Measurements from ENCODE around the gene UBE2L3. TPM values are rescaled to one million over a fixed set of nuclear protein-coding genes. Genes with fewer than 3 reads are reported as not detected.

The UBE2L3 gene
- polyA plus RNA-seq, 2 of the 4 experiments (the other 2 are of a cell fraction) = 54.9 to 55.6 TPM

DNA sequence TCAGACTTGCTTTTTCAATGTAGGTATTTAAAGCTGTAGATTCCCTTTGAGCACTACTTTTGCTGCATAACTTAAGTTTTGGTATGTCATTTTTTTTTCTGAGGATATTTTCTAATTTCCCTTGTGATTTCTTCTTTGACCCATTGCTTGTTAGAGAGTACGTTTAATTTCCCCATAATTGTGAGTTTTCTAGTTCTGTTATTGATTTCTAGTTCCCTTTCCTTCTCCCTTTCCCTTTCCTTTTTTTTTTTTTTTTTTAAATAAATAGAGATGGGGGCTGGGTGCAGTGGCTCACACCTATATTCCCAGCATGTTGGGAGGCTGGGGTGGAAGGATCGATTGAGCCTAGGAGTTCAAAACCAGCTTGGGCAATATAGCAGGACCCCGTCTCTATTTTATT, 30.8 kb downstream of the UBE2L3 start:
- FAIRE-seq (no peak), DNase-seq (ENCODE audit: low read depth in 1 of 2, low spot score in 1 of 2) (no peak), ATAC-seq (no peak)
- no peak overlapping the region for H3K27ac ChIP-seq
- H3K4me1 ChIP-seq = no peaks in the 10 kb centered on the region
- ChIA-PET POLR2A (no interaction called here), CTCF (interaction anchor here (0.6 kb wide), 1 partner anchor 48 kb away, joined by 3 read pairs; no protein-coding TSS in a partner anchor)
- H3K4me3 ChIP-seq = no peak overlapping the region
- no peaks in the 10 kb centered on the region for H3K9me3 ChIP-seq
- no peak overlapping the region for H3K4me2 ChIP-seq
- TF ChIP-seq ZC3H11A (IDR thresholded peaks at IDR 0.05) (no peak), HMGXB4 (CRISPR knock-in tag; IDR thresholded peaks at IDR 0.05; ENCODE audit: borderline replicate concordance) (no peak), HEYL (CRISPR knock-in tag; IDR thresholded peaks at IDR 0.05) (no peak), CEBPB (IDR thresholded peaks at IDR 0.05) (no peak)
- TF ChIP-seq, protein P1, sequence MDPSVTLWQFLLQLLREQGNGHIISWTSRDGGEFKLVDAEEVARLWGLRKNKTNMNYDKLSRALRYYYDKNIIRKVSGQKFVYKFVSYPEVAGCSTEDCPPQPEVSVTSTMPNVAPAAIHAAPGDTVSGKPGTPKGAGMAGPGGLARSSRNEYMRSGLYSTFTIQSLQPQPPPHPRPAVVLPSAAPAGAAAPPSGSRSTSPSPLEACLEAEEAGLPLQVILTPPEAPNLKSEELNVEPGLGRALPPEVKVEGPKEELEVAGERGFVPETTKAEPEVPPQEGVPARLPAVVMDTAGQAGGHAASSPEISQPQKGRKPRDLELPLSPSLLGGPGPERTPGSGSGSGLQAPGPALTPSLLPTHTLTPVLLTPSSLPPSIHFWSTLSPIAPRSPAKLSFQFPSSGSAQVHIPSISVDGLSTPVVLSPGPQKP (IDR thresholded peaks at IDR 0.05; ENCODE audit: low read depth, low read length) = no peak
- 93% methylated on average over 3 of the region's 3 CpGs for WGBS (ENCODE audit: missing lambda C conversion rate)

GRCh38 chr22:21599053-21599893, 31.8 kb downstream of the UBE2L3 start:
- no peaks in the 10 kb centered on the region for H3K9me3 ChIP-seq
- WGBS (ENCODE audit: missing lambda C conversion rate) = 95% methylated on average over 5 of the region's 6 CpGs
- ATAC-seq (no peak), DNase-seq (ENCODE audit: low read depth in 1 of 2, low spot score in 1 of 2) (no peak), FAIRE-seq (no peak)
- ChIA-PET POLR2A (no interaction called here), CTCF (no interaction called here)
- no peak overlapping the region for H3K27ac ChIP-seq
- no peak overlapping the region for H3K4me3 ChIP-seq
- no peak for TF ChIP-seq CEBPB (IDR thresholded peaks at IDR 0.05)
- no peak for TF ChIP-seq NFE2L2 (conservative IDR thresholded peaks at IDR 0.05; ENCODE audit: low read length)
- no peak for TF ChIP-seq MAZ (IDR thresholded peaks at IDR 0.05; ENCODE audit: borderline replicate concordance, low read depth, low read length)
- TF ChIP-seq HEYL (CRISPR knock-in tag; IDR thresholded peaks at IDR 0.05) = no peak
- TF ChIP-seq POLR2AphosphoS2 (conservative IDR thresholded peaks at IDR 0.05; ENCODE audit: low read length) = no peak
- TF ChIP-seq, protein P2, sequence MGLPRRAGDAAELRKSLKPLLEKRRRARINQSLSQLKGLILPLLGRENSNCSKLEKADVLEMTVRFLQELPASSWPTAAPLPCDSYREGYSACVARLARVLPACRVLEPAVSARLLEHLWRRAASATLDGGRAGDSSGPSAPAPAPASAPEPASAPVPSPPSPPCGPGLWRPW (IDR thresholded peaks at IDR 0.05) = no peak
- TF ChIP-seq FOSB (CRISPR knock-in tag; IDR thresholded peaks at IDR 0.05) = no peak
- TF ChIP-seq, protein P3, sequence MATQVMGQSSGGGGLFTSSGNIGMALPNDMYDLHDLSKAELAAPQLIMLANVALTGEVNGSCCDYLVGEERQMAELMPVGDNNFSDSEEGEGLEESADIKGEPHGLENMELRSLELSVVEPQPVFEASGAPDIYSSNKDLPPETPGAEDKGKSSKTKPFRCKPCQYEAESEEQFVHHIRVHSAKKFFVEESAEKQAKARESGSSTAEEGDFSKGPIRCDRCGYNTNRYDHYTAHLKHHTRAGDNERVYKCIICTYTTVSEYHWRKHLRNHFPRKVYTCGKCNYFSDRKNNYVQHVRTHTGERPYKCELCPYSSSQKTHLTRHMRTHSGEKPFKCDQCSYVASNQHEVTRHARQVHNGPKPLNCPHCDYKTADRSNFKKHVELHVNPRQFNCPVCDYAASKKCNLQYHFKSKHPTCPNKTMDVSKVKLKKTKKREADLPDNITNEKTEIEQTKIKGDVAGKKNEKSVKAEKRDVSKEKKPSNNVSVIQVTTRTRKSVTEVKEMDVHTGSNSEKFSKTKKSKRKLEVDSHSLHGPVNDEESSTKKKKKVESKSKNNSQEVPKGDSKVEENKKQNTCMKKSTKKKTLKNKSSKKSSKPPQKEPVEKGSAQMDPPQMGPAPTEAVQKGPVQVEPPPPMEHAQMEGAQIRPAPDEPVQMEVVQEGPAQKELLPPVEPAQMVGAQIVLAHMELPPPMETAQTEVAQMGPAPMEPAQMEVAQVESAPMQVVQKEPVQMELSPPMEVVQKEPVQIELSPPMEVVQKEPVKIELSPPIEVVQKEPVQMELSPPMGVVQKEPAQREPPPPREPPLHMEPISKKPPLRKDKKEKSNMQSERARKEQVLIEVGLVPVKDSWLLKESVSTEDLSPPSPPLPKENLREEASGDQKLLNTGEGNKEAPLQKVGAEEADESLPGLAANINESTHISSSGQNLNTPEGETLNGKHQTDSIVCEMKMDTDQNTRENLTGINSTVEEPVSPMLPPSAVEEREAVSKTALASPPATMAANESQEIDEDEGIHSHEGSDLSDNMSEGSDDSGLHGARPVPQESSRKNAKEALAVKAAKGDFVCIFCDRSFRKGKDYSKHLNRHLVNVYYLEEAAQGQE (IDR thresholded peaks at IDR 0.05) = no peak
- TF ChIP-seq BHLHE40 (IDR thresholded peaks at IDR 0.05; ENCODE audit: low read depth, low read length) = no peak
- no peak for TF ChIP-seq EHF (CRISPR knock-in tag; IDR thresholded peaks at IDR 0.05)
- no peak for TF ChIP-seq GATA3 (IDR thresholded peaks at IDR 0.05; ENCODE audit: borderline replicate concordance)
- no peak for TF ChIP-seq CHD4 (IDR thresholded peaks at IDR 0.05; ENCODE audit: borderline replicate concordance)
- no peak overlapping the region for H3K4me2 ChIP-seq
- H3K4me1 ChIP-seq = no peaks in the 10 kb centered on the region

Data from A549 (cell line).